ENCODE data around the gene CCNJL.
"Not testable (repeated sequence)": the region's sequence is repeated elsewhere in the genome, so short reads cannot be mapped to it uniquely, and the experiment has no call there.

CCNJL gene

GRCh38 chr5:160260881-160261815 is 51.2 kb downstream of the CCNJL start:
- DNase-seq (ENCODE audit: low read depth) = no peak

- no peak for DNase-seq (ENCODE audit: low read depth)
Measured at GRCh38 chr5:160260006-160260775, 52.2 kb downstream of the CCNJL start.

- DNase-seq (ENCODE audit: low read depth) = no peak
Measured at GRCh38 chr5:160259341-160259740, 53.0 kb downstream of the CCNJL start.

- no peak for DNase-seq (ENCODE audit: low read depth)
Measured at GRCh38 chr5:160254706-160255105, 57.7 kb downstream of the CCNJL start.

GRCh38 chr5:160253441-160253840 is 58.9 kb downstream of the CCNJL start:
- DNase-seq (ENCODE audit: low read depth) = no peak

GRCh38 chr5:160252916-160253315 is 59.4 kb downstream of the CCNJL start:
- DNase-seq (ENCODE audit: low read depth) = no peak

GRCh38 chr5:160251406-160252155 is 60.8 kb downstream of the CCNJL start:
- DNase-seq (ENCODE audit: low read depth) = no peak

- DNase-seq (ENCODE audit: low read depth) = no peak
Measured at GRCh38 chr5:160250826-160251225, 61.5 kb downstream of the CCNJL start.

- no peak for DNase-seq (ENCODE audit: low read depth)
Measured at GRCh38 chr5:160250226-160250625, 62.1 kb downstream of the CCNJL start.

GRCh38 chr5:160249570-160249969 is 62.8 kb downstream of the CCNJL start:
- not testable (repeated sequence) for DNase-seq (ENCODE audit: low read depth)

- DNase-seq (ENCODE audit: low read depth) = no peak
Measured at GRCh38 chr5:160245506-160246086, 66.8 kb downstream of the CCNJL start.

GRCh38 chr5:160242145-160242544 is 70.2 kb downstream of the CCNJL start:
- DNase-seq (ENCODE audit: low read depth) = no peak

- no peak for DNase-seq (ENCODE audit: low read depth)
Measured at GRCh38 chr5:160240350-160240749, 72.0 kb downstream of the CCNJL start.

- DNase-seq (ENCODE audit: low read depth) = no peak
Measured at GRCh38 chr5:160237571-160238093, 74.7 kb downstream of the CCNJL start.

GRCh38 chr5:160235731-160236130 is 76.6 kb downstream of the CCNJL start:
- DNase-seq (ENCODE audit: low read depth) = no peak

GRCh38 chr5:160233215-160233614 is 79.1 kb downstream of the CCNJL start:
- no peak for DNase-seq (ENCODE audit: low read depth)

GRCh38 chr5:160231783-160232342 is 80.5 kb downstream of the CCNJL start:
- no peak for DNase-seq (ENCODE audit: low read depth)

- DNase-seq (ENCODE audit: low read depth) = no peak
Measured at GRCh38 chr5:160230686-160231527, 81.5 kb downstream of the CCNJL start.

GRCh38 chr5:160229190-160229742 is 83.1 kb downstream of the CCNJL start, which contains the start of gene FABP6:
Gene FABP6 (plus strand): TSS chr5:160229506. CDS start chr5:160229558, 52 bp downstream.
- DNase-seq (ENCODE audit: low read depth) = no peak

GRCh38 chr5:160227012-160227411 is 85.4 kb downstream of the CCNJL start:
- DNase-seq (ENCODE audit: low read depth) = no peak
